HG03565 (cell line): Measurements from ENCODE around the gene PARP8.
"Not testable (repeated sequence)": the region's sequence is repeated elsewhere in the genome, so short reads cannot be mapped to it uniquely, and the experiment has no call there.

Source experiments
- ATAC-seq: cut with Tn5 transposase; IDR thresholded peaks from one replicate; pipeline ENCODE4 v1.9.1; 2021; ENCODE audit warnings: mild to moderate bottlenecking, moderate library complexity; ENCODE audit not compliant: unreplicated experiment

The PARP8 gene

GRCh38 chr5:50675385-50675784 lies 8.9 kb downstream of the PARP8 start:
- no peak for ATAC-seq

- not testable (repeated sequence) for ATAC-seq
These were observed 13.1 kb downstream of the PARP8 start for GRCh38 chr5:50679554-50679953.

GRCh38 chr5:50684721-50685120 lies 18.3 kb downstream of the PARP8 start:
- ATAC-seq = no peak

GRCh38 chr5:50687548-50687947 lies 21.1 kb downstream of the PARP8 start:
- ATAC-seq = no peak

- peak; percentile 61 for ATAC-seq
These were observed 25.1 kb downstream of the PARP8 start for GRCh38 chr5:50691399-50692016.

GRCh38 chr5:50694027-50694590 lies 27.7 kb downstream of the PARP8 start:
- ATAC-seq = no peak

- not testable (repeated sequence) for ATAC-seq
These were observed 28.2 kb downstream of the PARP8 start for GRCh38 chr5:50694626-50695025.

- ATAC-seq = peak; percentile 65
These were observed 31.3 kb downstream of the PARP8 start for GRCh38 chr5:50697739-50698138.

GRCh38 chr5:50699737-50700136 lies 33.3 kb downstream of the PARP8 start:
- no peak for ATAC-seq

- no peak for ATAC-seq
These were observed 34.3 kb downstream of the PARP8 start for GRCh38 chr5:50700706-50701105.

GRCh38 chr5:50702615-50703366 lies 36.4 kb downstream of the PARP8 start:
- no peak for ATAC-seq

- no peak for ATAC-seq
These were observed 36.9 kb downstream of the PARP8 start for GRCh38 chr5:50703367-50703666.

GRCh38 chr5:50704730-50705129 lies 38.3 kb downstream of the PARP8 start:
- ATAC-seq = no peak

- no peak for ATAC-seq
These were observed 43.0 kb downstream of the PARP8 start for GRCh38 chr5:50709471-50709870.

- ATAC-seq = no peak
These were observed 44.4 kb downstream of the PARP8 start for GRCh38 chr5:50710838-50711237.

- ATAC-seq = peak; percentile 93
These were observed 44.8 kb downstream of the PARP8 start for GRCh38 chr5:50711280-50711679.

GRCh38 chr5:50712479-50712878 lies 46.0 kb downstream of the PARP8 start:
- no peak for ATAC-seq

- no peak for ATAC-seq
These were observed 48.6 kb downstream of the PARP8 start for GRCh38 chr5:50715001-50715400.

- no peak for ATAC-seq
These were observed 49.7 kb downstream of the PARP8 start for GRCh38 chr5:50716134-50716533.

GRCh38 chr5:50717651-50718050 lies 51.2 kb downstream of the PARP8 start:
- ATAC-seq = no peak

- no peak for ATAC-seq
These were observed 53.7 kb downstream of the PARP8 start for GRCh38 chr5:50720061-50720710.

GRCh38 chr5:50722223-50722622 lies 55.8 kb downstream of the PARP8 start:
- no peak for ATAC-seq
